Immature natural killer cell (primary cell): ENCODE results near the gene PIK3CD. TPM values are rescaled to one million over a fixed set of nuclear protein-coding genes. Genes with fewer than 3 reads are reported as not detected.

Experiments
- DNase-seq, 3 donors: peaks; one replicate each; pipeline ENCODE4 v3.0.0; 2022; ENCODE audit warnings: mixed read lengths in 1 of 3
- H3K27ac Mint-ChIP-seq, 6 donors: one replicate each; pipeline ENCODE4 v1.8.0; 2020; ENCODE audit warnings: mixed read lengths in 6 of 6, mild to moderate bottlenecking in 5 of 6, inconsistent platforms in 4 of 6, moderate library complexity in 3 of 6
- H3K27me3 Mint-ChIP-seq, 3 donors: one replicate each; pipeline ENCODE4 v1.8.0; 2020 to 2021; ENCODE audit warnings: low read depth in 3 of 3, mild to moderate bottlenecking in 3 of 3, mixed read lengths in 3 of 3, moderate library complexity in 3 of 3, inconsistent platforms in 1 of 3
- H3K36me3 Mint-ChIP-seq, 3 donors: one replicate each; pipeline ENCODE4 v1.8.0; 2020; ENCODE audit warnings: mixed read lengths in 3 of 3, inconsistent platforms in 2 of 3, mild to moderate bottlenecking in 2 of 3
- H3K4me1 Mint-ChIP-seq, 2 donors: one replicate each; pipeline ENCODE4 v1.8.0; 2020; ENCODE audit warnings: inconsistent platforms in 2 of 2, mild to moderate bottlenecking in 2 of 2, mixed read lengths in 2 of 2, moderate library complexity in 1 of 2
- H3K4me3 Mint-ChIP-seq, 5 donors: one replicate each; pipeline ENCODE4 v1.8.0; 2020; ENCODE audit warnings: mild to moderate bottlenecking in 5 of 5, mixed read lengths in 5 of 5, inconsistent platforms in 3 of 5, moderate library complexity in 3 of 5
- H3K9me3 Mint-ChIP-seq, 6 donors: one replicate each; pipeline ENCODE4 v1.8.0; 2020; ENCODE audit warnings: mild to moderate bottlenecking in 6 of 6, mixed read lengths in 6 of 6, inconsistent platforms in 4 of 6, moderate library complexity in 3 of 6
- polyA plus RNA-seq, 3 donors: library from polyadenylated mRNA; unstranded; fragments of 300-500 nt; fragmentation: Illumina TruSeq; gene quantifications; one replicate each; pipeline ENCODE4 v1.2.3, GENCODE V29; 2021

Gene PIK3CD
- polyA plus RNA-seq: 100 to 1,000 TPM in 1 of 3 donors, 10 to 100 TPM in 2; 43.4 to 133 (median 49.0) TPM

- Mint-ChIP-seq H3K4me3 (peak within 1 kb of the TSS; percentile 97 to 100 (median 99)), H3K4me1 (peaks cover 50 to 53% of the 10 kb centered on the region in 2 donors), H3K27me3 (peaks cover 15 to 29% (median 26%) of the 10 kb centered on the region in 3 donors)
Observed at GRCh38 chr1:9651565-9652378, at the start of gene PIK3CD. Gene PIK3CD, plus strand, starts transcription at chr1:9651731. Its CDS starts 58,725 bp downstream, at chr1:9710456.

GRCh38 chr1:9601942-9602793 is 49.4 kb upstream of the PIK3CD start:
- no peaks in the 10 kb centered on the region for H3K4me1 Mint-ChIP-seq
- no peaks in the 10 kb centered on the region for H3K9me3 Mint-ChIP-seq
- no peaks in the 10 kb centered on the region for H3K36me3 Mint-ChIP-seq
- no peak overlapping the region for H3K27ac Mint-ChIP-seq
- H3K27me3 Mint-ChIP-seq: no peaks in the 10 kb centered on the region
- no peak overlapping the region for H3K4me3 Mint-ChIP-seq
- no peak for DNase-seq

More at GRCh38 chr1:9651565-9652378, at the start of gene PIK3CD:
- Mint-ChIP-seq H3K27ac (peak within 1 kb of the TSS; percentile 93 to 99 (median 98)), H3K9me3 (no peaks in the 10 kb centered on the region), H3K36me3 (peaks cover 0 to 6% (median 0%) of the 10 kb centered on the region in 3 donors)
- DNase-seq: peak; percentile 41 to 51 (median 46)

- Mint-ChIP-seq H3K27ac (no peak overlapping the region), H3K27me3 (no peaks in the 10 kb centered on the region), H3K9me3 (no peaks in the 10 kb centered on the region), H3K36me3 (no peaks in the 10 kb centered on the region), H3K4me3 (no peak overlapping the region), H3K4me1 (no peaks in the 10 kb centered on the region)
- no peak for DNase-seq
Observed at GRCh38 chr1:9602794-9603167, 48.8 kb upstream of the PIK3CD start.

- Mint-ChIP-seq H3K27me3 (no peaks in the 10 kb centered on the region), H3K4me1 (no peaks in the 10 kb centered on the region), H3K36me3 (no peaks in the 10 kb centered on the region), H3K27ac (no peak overlapping the region), H3K9me3 (no peaks in the 10 kb centered on the region), H3K4me3 (no peak overlapping the region)
- DNase-seq: no peak
Observed at GRCh38 chr1:9603307-9603706, 48.2 kb upstream of the PIK3CD start.

- Mint-ChIP-seq H3K4me1 (no peaks in the 10 kb centered on the region), H3K36me3 (no peaks in the 10 kb centered on the region), H3K27ac (no peak overlapping the region), H3K4me3 (no peak overlapping the region), H3K9me3 (no peaks in the 10 kb centered on the region), H3K27me3 (no peaks in the 10 kb centered on the region)
- no peak for DNase-seq
Observed at GRCh38 chr1:9603766-9604753, 47.5 kb upstream of the PIK3CD start.

- Mint-ChIP-seq H3K27me3 (peaks cover 0 to 1% (median 0%) of the 10 kb centered on the region in 3 donors), H3K36me3 (no peaks in the 10 kb centered on the region), H3K4me1 (no peaks in the 10 kb centered on the region), H3K27ac (no peak overlapping the region), H3K4me3 (no peak overlapping the region), H3K9me3 (no peaks in the 10 kb centered on the region)
- no peak for DNase-seq
Observed at GRCh38 chr1:9604836-9605235, 46.7 kb upstream of the PIK3CD start.

GRCh38 chr1:9605946-9606455 is 45.5 kb upstream of the PIK3CD start:
- Mint-ChIP-seq H3K36me3 (no peaks in the 10 kb centered on the region), H3K27me3 (peaks cover 0 to 1% (median 0%) of the 10 kb centered on the region in 3 donors), H3K4me3 (no peak overlapping the region), H3K9me3 (no peaks in the 10 kb centered on the region), H3K27ac (no peak overlapping the region), H3K4me1 (no peaks in the 10 kb centered on the region)
- DNase-seq: no peak

- Mint-ChIP-seq H3K27ac (no peak overlapping the region), H3K9me3 (no peaks in the 10 kb centered on the region), H3K27me3 (peaks cover 0 to 1% (median 0%) of the 10 kb centered on the region in 3 donors), H3K4me1 (no peaks in the 10 kb centered on the region), H3K4me3 (no peak overlapping the region), H3K36me3 (no peaks in the 10 kb centered on the region)
- DNase-seq: no peak
Observed at GRCh38 chr1:9606458-9606857, 45.1 kb upstream of the PIK3CD start.

- no peaks in the 10 kb centered on the region for H3K4me1 Mint-ChIP-seq
- H3K27me3 Mint-ChIP-seq: peaks cover 0 to 1% (median 0%) of the 10 kb centered on the region in 3 donors
- no peak for DNase-seq
Observed at GRCh38 chr1:9606948-9607347, 44.6 kb upstream of the PIK3CD start.

GRCh38 chr1:9607352-9607751 is 44.2 kb upstream of the PIK3CD start:
- no peaks in the 10 kb centered on the region for H3K36me3 Mint-ChIP-seq
- no peak overlapping the region for H3K4me3 Mint-ChIP-seq
- H3K27me3 Mint-ChIP-seq: peaks cover 0 to 1% (median 0%) of the 10 kb centered on the region in 3 donors
- no peak for DNase-seq
- H3K9me3 Mint-ChIP-seq: no peaks in the 10 kb centered on the region
- no peaks in the 10 kb centered on the region for H3K4me1 Mint-ChIP-seq
- H3K27ac Mint-ChIP-seq: no peak overlapping the region

More at GRCh38 chr1:9606948-9607347, 44.6 kb upstream of the PIK3CD start:
- Mint-ChIP-seq H3K27ac (no peak overlapping the region), H3K36me3 (no peaks in the 10 kb centered on the region), H3K9me3 (no peaks in the 10 kb centered on the region), H3K4me3 (no peak overlapping the region)

GRCh38 chr1:9609998-9610397 is 41.5 kb upstream of the PIK3CD start:
- H3K27me3 Mint-ChIP-seq: peaks cover 0 to 1% (median 0%) of the 10 kb centered on the region in 3 donors
- H3K4me3 Mint-ChIP-seq: no peak overlapping the region
- DNase-seq: no peak
- H3K36me3 Mint-ChIP-seq: no peaks in the 10 kb centered on the region
- no peak overlapping the region for H3K27ac Mint-ChIP-seq
- no peaks in the 10 kb centered on the region for H3K9me3 Mint-ChIP-seq
- no peaks in the 10 kb centered on the region for H3K4me1 Mint-ChIP-seq

- H3K27ac Mint-ChIP-seq: no peak overlapping the region
- no peaks in the 10 kb centered on the region for H3K36me3 Mint-ChIP-seq
- no peak for DNase-seq
- no peak overlapping the region for H3K4me3 Mint-ChIP-seq
- H3K4me1 Mint-ChIP-seq: no peaks in the 10 kb centered on the region
- H3K27me3 Mint-ChIP-seq: peaks cover 0 to 1% (median 0%) of the 10 kb centered on the region in 3 donors
- H3K9me3 Mint-ChIP-seq: no peaks in the 10 kb centered on the region
Observed at GRCh38 chr1:9610548-9610947, 41.0 kb upstream of the PIK3CD start.

- no peak for DNase-seq
- Mint-ChIP-seq H3K4me3 (no peak overlapping the region), H3K4me1 (no peaks in the 10 kb centered on the region), H3K9me3 (no peaks in the 10 kb centered on the region), H3K36me3 (no peaks in the 10 kb centered on the region), H3K27ac (no peak overlapping the region), H3K27me3 (peaks cover 0 to 1% (median under 1%) of the 10 kb centered on the region in 3 donors)
Observed at GRCh38 chr1:9611716-9612115, 39.8 kb upstream of the PIK3CD start.
